Measurements from ENCODE around the gene RPUSD2.
"Not testable (repeated sequence)": the region's sequence is repeated elsewhere in the genome, so short reads cannot be mapped to it uniquely, and the experiment has no call there.

The RPUSD2 gene

GRCh38 chr15:40565333-40566238, 3.5 kb upstream of the RPUSD2 start:
- DNase-seq (ENCODE audit: low read depth in 2 of 2), result no peak

- no peak for DNase-seq (ENCODE audit: low read depth in 2 of 2)
Observed at GRCh38 chr15:40567111-40567510, 2.0 kb upstream of the RPUSD2 start.

GRCh38 chr15:40575113-40575512, 6.0 kb downstream of the RPUSD2 start:
- DNase-seq (ENCODE audit: low read depth in 2 of 2), result no peak

- not testable (repeated sequence) for DNase-seq (ENCODE audit: low read depth in 2 of 2)
Observed at GRCh38 chr15:40576914-40577313, 7.8 kb downstream of the RPUSD2 start.

- no peak for DNase-seq (ENCODE audit: low read depth in 2 of 2)
Observed at GRCh38 chr15:40578892-40579291, 9.8 kb downstream of the RPUSD2 start.

- not testable (repeated sequence) for DNase-seq (ENCODE audit: low read depth in 2 of 2)
Observed at GRCh38 chr15:40581796-40582195, 12.7 kb downstream of the RPUSD2 start.

GRCh38 chr15:40582726-40583246, 13.7 kb downstream of the RPUSD2 start:
- DNase-seq (ENCODE audit: low read depth in 2 of 2), result no peak

GRCh38 chr15:40584191-40584590, 15.1 kb downstream of the RPUSD2 start:
- DNase-seq (ENCODE audit: low read depth in 2 of 2), result no peak

GRCh38 chr15:40590667-40591050, 21.6 kb downstream of the RPUSD2 start:
- no peak for DNase-seq (ENCODE audit: low read depth in 2 of 2)

GRCh38 chr15:40591389-40591788, 22.3 kb downstream of the RPUSD2 start:
- DNase-seq (ENCODE audit: low read depth in 2 of 2), result no peak

GRCh38 chr15:40593165-40593564, 24.1 kb downstream of the RPUSD2 start:
- DNase-seq (ENCODE audit: low read depth in 2 of 2), result no peak

- DNase-seq (ENCODE audit: low read depth in 2 of 2), result peak; percentile 72 to 75
Observed at GRCh38 chr15:40593588-40594428, 24.7 kb downstream of the RPUSD2 start, which contains the start of gene KNL1. Gene KNL1, plus strand, starts transcription at chr15:40594249. Its CDS starts 8,683 bp downstream, at chr15:40602932.

- peak in 1 of 2 donors; percentile 2 for DNase-seq (ENCODE audit: low read depth in 2 of 2)
Observed at GRCh38 chr15:40594429-40594836, 25.3 kb downstream of the RPUSD2 start.

GRCh38 chr15:40595219-40595618, 26.1 kb downstream of the RPUSD2 start:
- no peak for DNase-seq (ENCODE audit: low read depth in 2 of 2)

- no peak for DNase-seq (ENCODE audit: low read depth in 2 of 2)
Observed at GRCh38 chr15:40595773-40596172, 26.7 kb downstream of the RPUSD2 start.

- DNase-seq (ENCODE audit: low read depth in 2 of 2), result no peak
Observed at GRCh38 chr15:40597024-40597423, 27.9 kb downstream of the RPUSD2 start.

- no peak for DNase-seq (ENCODE audit: low read depth in 2 of 2)
Observed at GRCh38 chr15:40598126-40598525, 29.0 kb downstream of the RPUSD2 start.

GRCh38 chr15:40598672-40599071, 29.6 kb downstream of the RPUSD2 start:
- DNase-seq (ENCODE audit: low read depth in 2 of 2), result no peak

- DNase-seq (ENCODE audit: low read depth in 2 of 2), result no peak
Observed at GRCh38 chr15:40600956-40601355, 31.9 kb downstream of the RPUSD2 start.

- DNase-seq (ENCODE audit: low read depth in 2 of 2), result no peak
Observed at GRCh38 chr15:40603935-40604334, 34.8 kb downstream of the RPUSD2 start.

- no peak for DNase-seq (ENCODE audit: low read depth in 2 of 2)
Observed at GRCh38 chr15:40613080-40613479, 44.0 kb downstream of the RPUSD2 start.

GRCh38 chr15:40618023-40618422, 48.9 kb downstream of the RPUSD2 start:
- DNase-seq (ENCODE audit: low read depth in 2 of 2), result no peak
